ENCODE measurements around the gene MC4R.
"Not testable (repeated sequence)": the region's sequence is repeated elsewhere in the genome, so short reads cannot be mapped to it uniquely, and the experiment has no call there.

The MC4R gene

GRCh38 chr18:60372596-60372995 is at the start of gene MC4R:
TSS of gene MC4R (minus strand) at chr18:60372775. CDS start at chr18:60372349, 426 bp downstream.
- DNase-seq, result no peak

GRCh38 chr18:60422306-60422705 is 49.7 kb upstream of the MC4R start:
- not testable (repeated sequence) for DNase-seq

GRCh38 chr18:60421356-60422118 is 49.0 kb upstream of the MC4R start:
- no peak for DNase-seq

DNA sequence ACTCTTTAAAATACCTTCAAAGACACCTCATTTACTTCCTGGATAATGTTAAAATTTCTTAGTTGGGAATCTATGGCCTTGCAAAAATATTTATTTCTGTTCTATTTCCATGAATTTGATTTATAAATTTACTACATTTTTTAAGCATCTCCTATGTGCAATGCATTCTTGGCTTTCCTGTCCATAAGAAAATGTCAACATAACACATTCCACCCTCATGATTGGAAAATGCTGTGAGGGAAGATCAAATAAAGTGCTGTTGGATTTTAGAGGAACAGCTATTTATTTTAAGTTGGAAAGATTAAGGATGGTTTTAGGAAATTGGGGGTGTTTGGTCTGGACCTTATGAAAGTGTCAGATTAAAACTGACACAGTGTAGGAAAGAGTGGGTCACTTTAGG is 45.4 kb upstream of the MC4R start:
- no peak for DNase-seq

DNA sequence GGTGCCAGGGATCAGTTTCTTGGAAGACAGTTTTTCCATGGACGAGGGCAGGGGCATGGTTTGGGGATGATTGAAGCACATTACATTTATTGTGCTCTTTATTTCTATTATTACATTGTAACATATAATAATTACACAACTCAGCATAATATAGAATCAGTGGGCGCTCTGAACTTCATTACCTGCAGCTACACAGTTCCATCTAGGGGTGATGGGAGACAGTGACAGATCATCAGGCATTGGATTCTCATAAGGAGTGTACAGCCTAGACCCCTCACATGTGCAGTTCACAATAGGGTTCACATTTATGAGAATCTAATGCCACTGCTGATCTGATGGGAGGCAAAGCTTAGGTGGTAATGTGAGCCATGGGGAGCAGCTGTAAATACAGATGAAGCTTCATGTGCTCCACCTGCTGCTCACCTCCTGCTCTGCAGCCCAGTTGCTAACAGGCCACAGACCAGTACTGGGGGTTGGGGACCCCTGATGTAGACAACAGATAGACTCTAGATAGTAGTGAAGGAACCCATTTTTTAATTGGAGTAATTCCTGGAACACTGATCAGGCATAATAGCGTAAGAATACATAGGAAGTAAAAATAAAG is 41.5 kb upstream of the MC4R start:
- DNase-seq, result no peak

GRCh38 chr18:60411715-60412114 is 39.1 kb upstream of the MC4R start:
- no peak for DNase-seq

- DNase-seq, result no peak
These were observed 34.1 kb upstream of the MC4R start for GRCh38 chr18:60406721-60407120.

GRCh38 chr18:60404486-60405085 is 32.0 kb upstream of the MC4R start:
- DNase-seq, result no peak

DNA sequence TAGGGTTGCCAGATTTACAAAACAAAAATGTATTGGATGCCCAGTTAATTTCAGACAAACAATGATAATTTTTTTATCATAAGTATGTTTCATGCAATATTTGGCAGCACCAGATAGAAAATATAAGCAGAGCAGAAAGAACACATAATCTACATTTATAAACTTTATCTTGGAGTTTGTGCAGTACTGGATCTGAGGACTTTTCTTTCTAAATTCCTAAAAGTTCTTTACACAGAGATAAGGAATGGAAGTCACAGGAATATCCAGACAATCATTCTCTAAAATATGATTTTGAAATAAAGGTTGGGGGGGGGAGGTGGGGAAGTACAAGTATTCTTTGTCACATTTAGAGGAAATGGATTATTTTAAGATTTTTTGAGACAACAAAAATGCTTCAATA is 28.8 kb upstream of the MC4R start:
- no peak for DNase-seq

GRCh38 chr18:60391571-60392226 is 19.1 kb upstream of the MC4R start:
- no peak for DNase-seq

GRCh38 chr18:60389314-60389713 is 16.7 kb upstream of the MC4R start:
- no peak for DNase-seq

GRCh38 chr18:60385693-60386092 is 13.1 kb upstream of the MC4R start:
- no peak for DNase-seq

DNA sequence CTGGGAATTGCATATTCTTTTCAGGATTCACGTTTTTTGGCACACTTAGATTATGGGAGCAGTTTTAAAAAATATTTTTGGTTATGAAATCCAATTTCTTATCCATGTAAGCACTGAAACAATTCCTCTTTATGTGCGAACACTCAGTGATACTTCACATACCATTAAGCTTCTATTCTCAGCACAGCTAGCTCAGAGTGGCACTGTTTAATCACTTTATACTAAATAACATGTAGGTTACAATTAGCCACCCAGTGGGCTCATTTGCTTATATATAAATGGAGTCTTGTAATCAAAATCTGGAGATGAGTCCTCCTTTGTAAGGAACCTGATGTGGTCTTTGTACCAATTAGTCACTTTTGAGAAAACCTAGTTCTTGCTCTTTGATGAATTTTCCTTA is 11.3 kb upstream of the MC4R start:
- no peak for DNase-seq

DNA sequence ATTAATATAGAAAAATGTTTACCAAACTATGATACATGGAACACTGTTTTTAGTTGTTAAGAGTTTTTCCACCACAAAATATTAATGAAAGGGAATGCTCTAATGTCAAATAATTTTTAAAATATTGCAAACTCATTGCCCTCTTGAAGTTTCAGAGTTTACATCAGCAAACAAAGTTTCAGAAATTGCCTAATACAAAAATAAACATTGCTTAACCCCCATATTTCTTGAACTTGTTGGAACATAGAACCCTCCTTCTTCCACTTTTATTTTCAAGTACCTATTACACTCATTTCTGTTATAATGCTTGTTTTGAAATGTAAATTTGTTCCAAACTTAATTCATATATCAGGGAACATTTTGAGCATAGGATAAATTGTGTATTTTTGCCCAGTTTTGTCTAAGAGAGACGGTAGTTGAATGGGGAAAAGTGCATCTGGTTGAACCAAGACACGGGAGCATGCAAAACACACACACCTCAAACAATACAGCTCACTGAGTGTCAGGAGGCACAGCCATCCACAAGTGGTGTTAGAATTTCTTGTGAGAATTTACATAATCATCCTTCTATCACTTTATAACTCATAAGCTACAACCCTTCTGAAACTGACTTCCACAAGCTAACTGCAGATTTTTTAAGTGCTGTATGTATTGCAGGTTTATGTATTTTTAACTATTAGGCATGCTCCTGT is 5.3 kb upstream of the MC4R start:
- DNase-seq, result no peak

DNA sequence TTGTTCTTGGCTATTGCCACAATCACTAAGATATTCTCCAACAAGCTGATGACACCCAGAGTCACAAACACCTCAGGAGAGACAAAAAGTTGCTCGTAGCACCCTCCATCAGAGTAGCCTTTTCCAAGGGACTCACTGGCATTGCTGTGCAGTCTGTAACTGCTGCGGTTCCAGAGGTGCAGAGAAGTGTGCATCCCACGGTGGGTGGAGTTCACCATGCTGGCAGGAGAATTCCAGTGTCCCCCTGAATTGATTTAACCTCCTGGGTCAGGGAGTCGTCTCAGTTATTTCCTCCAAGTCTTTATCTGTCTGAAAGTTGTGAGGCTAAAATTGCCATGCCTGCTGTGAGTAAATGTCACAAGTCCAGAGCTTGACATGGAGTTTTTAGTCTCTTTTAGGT is 443 bp downstream of the MC4R start:
- DNase-seq, result no peak

DNA sequence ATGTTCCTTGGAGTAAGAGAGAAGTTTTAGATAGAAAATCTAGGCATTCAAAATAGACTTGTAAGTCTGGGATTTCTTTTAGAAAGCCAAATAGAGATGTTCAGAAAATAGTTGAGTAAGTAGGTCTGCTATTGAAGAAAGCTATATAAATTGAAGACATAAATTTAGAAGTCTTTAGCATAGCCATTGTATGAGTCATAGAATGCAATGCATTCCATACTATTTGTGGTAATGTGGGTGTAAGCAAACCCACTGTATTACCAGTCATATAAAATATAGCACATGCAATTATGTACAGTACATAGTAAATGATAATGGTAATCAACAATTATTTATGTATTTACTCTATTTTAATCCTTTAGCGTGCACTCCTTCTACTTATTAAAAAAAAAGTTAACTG is 14.1 kb downstream of the MC4R start:
- no peak for DNase-seq

- DNase-seq, result no peak
These were observed 21.6 kb downstream of the MC4R start for GRCh38 chr18:60350941-60351340.

- DNase-seq, result no peak
These were observed 22.4 kb downstream of the MC4R start for GRCh38 chr18:60350150-60350549.

- no peak for DNase-seq
These were observed 25.0 kb downstream of the MC4R start for GRCh38 chr18:60347526-60348045.

DNA sequence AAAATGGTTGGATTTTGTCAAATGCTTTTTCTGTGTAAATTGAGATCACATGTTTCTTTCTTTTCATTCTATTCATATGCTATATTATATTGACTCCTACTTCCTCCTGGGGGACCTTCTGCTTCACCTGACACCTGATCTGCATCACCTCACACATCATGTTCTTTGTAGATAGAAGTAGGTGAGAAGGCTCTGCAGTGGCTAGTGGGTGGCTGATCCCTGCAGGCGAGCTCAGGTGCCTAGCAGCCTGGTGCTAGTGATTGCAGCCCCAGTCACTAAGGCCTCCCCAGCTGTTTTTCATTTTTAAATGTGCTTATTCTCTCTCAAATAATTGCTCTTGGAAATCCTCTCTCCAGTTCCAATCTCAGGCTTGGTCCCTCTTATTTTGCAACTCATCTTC is 33.6 kb downstream of the MC4R start:
- no peak for DNase-seq

- DNase-seq, result no peak
These were observed 40.7 kb downstream of the MC4R start for GRCh38 chr18:60331890-60332289.

GRCh38 chr18:60329131-60329530 is 43.4 kb downstream of the MC4R start:
- DNase-seq, result no peak

GRCh38 chr18:60327880-60328279 is 44.7 kb downstream of the MC4R start:
- no peak for DNase-seq

Measured in GF-D8 (cell line).